GM21576 (cell line): ENCODE data around the gene HOXB2.

Experiments used
- ATAC-seq: cut with Tn5 transposase; IDR thresholded peaks from one replicate; pipeline ENCODE4 v1.9.1; 2021; ENCODE audit warnings: mild to moderate bottlenecking, moderate library complexity; ENCODE audit not compliant: unreplicated experiment

HOXB2 gene

GRCh38 chr17:48579471-48579759 is 34.5 kb upstream of the HOXB2 start:
- ATAC-seq: no peak

DNA sequence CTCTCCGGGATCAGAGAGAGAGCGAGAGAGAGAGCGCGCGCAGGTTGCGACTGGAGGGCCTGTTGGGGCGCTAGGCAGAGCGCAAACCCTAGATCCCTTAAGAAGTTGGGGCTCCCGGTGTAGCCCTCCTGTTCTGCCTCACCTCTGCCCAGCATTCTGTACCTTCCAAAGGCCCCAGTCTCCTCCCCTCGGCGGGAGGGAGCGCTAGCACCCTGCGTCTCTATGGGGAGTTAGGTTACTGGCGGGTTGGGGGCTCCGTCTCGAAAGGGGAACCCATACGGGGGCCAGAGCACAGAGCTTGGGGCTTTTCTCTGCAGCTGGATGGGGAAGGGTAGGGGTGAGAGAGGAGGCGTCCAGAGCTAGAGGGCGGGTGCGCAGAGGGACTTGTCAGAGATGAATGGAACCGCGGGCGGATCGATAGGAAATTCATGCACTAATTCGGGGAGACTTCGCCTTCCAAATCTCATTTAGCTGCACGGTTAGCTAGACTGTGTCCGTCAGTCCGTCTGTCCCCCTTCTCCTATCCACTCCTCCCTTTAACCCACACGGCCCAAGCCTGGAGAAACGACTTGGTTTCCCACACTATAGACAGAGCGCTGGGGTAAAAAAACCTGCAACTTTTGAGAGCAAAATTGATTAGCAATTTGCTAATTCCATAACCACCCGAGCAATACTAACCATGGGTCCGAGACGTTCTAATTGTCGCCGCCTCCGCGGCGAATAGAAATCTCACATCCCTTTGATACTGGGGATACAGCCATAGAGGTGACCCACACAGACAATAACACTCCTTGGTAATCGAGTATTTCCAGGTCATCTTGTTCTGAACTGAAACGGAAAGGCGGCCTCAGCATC is 33.9 kb upstream of the HOXB2 start:
- peak; percentile 11 for ATAC-seq

- ATAC-seq: peak; percentile 49
Measured at GRCh38 chr17:48577946-48578615, 33.2 kb upstream of the HOXB2 start, which contains the start of gene HOXB4. HOXB4 (minus strand) TSS chr17:48578350; CDS start chr17:48578319, 31 bp downstream.

DNA sequence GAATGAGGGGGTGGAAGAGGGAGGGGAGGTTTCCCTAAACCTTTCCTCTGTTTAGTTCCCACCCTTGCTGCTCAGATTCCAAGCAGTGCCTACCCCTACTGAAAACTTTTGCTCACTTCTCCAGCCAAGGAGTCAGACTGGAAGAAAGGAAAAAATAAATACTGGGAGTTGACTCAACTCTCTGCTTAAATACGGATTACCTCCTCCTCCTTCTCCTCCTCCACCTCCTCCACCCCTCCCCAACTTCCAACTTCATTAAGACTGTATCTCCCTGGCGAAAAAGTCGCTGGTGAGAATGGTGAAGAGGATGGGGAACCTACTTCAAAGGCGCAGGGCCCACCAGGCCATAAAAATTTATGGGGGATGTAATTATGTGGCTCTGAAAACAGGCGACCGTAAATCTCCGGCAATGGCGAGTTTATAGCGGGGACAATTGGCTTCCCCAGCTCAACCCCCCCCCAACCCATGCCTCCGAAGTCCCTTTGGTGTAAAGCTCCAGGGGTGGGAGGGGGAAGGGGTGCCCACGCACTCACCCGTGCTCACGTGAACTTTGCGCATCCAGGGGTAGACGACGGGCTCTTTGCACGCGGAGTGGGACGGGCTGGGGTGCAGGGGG is 32.5 kb upstream of the HOXB2 start:
- no peak for ATAC-seq

DNA sequence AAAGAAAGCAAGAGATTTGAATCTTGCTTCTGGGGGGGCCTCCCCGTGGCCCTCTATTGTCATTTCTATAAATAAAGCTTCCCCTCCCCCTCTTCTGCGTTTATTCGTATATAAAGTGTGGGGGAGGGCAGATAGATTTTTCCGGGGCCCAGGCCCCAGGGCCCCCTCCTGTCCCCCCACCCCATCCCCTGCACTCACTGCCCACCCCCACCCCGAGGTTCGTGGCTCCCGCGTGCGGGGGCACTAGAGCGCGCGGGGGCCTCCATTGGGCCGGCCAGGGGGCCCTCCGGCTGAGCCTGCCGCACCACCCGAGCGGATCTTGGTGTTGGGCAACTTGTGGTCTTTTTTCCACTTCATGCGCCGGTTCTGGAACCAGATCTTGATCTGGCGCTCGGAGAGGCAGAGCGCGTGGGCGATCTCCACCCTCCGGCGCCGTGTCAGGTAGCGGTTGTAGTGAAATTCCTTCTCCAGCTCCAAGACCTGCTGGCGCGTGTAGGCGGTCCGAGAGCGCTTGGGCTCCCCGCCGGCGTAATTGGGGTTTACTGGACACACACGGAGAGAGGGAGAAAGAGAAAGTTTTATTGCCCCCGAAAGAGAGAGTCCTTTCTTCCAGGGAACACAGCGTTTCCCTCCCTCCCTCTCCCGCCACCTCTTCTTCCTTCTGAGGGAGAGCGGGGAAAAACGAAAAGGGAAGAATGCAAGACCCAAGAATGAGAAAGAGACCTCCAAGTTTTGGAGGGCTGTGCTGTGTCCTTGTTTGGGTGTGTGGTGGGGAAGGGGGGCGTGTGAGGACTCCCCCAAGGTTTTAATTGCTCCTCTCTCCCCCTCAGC is 31.8 kb upstream of the HOXB2 start:
- no peak for ATAC-seq

- no peak for ATAC-seq
Measured at GRCh38 chr17:48575673-48576478, 31.0 kb upstream of the HOXB2 start.

GRCh38 chr17:48575066-48575582 is 30.2 kb upstream of the HOXB2 start:
- no peak for ATAC-seq

GRCh38 chr17:48574505-48575065 is 29.7 kb upstream of the HOXB2 start:
- ATAC-seq: no peak

GRCh38 chr17:48571826-48572417 is 27.0 kb upstream of the HOXB2 start:
- ATAC-seq: no peak

DNA sequence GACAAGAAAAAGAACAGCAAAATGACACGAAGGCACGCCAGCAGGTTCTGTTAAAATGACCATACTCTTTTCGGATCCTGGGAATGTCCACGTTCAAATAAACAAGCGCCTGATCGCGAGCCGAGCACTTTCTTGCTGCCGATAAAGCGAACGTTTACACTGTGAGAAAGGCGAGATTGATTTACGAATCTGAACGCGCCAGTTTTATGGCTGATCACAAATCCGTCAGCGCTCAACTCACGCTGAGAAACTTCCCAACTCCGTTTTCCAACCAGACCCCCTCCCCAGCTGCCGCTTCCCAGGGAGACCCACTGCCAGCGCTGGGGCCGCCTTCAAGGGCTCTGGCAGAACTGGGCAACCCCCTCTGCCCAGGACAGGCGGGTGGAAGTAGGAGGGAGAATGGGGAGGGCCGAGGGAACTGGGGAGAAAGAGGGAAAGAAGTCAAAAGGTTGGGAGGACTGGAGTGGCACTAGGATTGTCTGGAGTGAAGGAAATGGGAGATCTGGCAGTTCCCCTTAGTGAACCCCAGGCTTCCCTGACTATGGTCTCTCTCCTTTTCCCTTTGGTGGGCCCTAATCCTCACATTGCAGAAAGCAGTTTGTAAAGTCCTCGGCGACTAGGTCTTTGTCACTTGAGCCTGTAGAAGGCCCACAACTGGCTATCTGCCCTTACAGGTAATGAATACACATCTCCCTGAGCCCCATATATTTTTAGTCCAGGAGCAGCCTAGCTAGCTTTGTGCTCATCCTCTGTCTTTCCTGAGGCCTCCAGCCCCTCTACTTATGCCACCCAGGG is 26.3 kb upstream of the HOXB2 start:
- no peak for ATAC-seq

- ATAC-seq: no peak
Measured at GRCh38 chr17:48570325-48571023, 25.6 kb upstream of the HOXB2 start.

DNA sequence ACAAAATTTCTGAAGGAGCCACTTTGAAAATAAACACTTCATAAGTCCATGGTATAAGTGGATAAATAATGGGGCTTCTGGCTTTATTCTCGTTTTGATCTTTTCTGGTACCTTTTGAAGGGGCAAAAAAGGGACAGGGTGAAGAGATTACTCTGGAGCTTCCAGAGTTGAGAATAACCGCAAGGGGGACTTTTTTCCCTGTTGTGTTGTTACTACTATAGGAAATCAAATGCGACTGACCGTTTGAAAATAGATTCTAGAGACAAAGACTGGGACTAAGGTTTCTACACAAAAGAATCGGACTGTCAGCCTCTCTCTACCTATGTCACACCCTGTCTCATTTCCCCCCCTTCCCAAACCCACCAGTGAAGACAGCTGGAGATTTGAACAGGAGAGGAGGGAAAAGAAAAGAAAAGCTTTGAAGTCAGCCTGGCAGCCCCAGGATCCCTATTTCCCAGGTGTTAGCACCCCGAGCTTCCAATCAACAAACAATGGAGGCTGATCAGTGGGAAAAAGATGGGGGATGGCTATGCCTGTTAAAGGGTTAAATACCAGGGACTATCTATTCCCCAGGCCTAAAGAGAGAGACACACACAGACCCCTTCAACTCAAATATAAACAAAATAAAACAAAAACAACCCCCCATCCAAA is 24.9 kb upstream of the HOXB2 start:
- ATAC-seq: no peak

GRCh38 chr17:48569240-48569582 is 24.3 kb upstream of the HOXB2 start:
- ATAC-seq: no peak

DNA sequence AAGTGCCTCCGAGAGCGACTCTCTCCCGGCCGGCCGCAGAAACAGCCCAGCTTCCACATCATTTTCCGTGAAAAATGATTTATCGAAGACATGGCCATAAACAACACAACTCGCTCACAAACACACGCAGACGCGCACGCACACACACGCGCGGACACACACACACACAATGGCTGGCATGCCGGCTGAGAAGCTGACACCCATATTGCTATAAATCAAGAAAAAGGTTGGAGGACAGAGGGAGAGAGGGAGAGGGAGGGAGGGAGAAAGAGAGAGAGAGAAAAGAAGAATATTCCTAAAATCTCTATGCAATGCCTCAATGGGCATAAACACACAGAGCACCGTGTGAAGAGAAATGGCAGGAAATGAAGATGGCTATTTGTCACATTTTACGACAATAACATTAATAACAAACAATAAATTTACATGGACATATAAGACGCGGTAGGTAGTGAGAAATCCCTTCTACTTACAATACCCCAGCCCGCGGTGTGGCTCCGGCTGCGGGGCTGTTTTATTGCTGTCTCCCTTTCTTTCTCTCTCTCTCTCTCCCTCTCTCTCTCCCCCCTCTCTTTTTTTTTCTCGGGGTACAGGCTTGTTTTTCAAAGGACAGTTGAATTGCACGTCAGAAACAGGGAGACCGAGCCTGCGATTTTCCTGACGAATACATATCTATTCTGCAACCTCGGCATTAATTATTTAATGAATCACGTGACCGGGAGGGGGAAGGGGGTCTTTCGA is 23.8 kb upstream of the HOXB2 start:
- no peak for ATAC-seq

GRCh38 chr17:48567646-48568354 is 22.9 kb upstream of the HOXB2 start:
- ATAC-seq: no peak

DNA sequence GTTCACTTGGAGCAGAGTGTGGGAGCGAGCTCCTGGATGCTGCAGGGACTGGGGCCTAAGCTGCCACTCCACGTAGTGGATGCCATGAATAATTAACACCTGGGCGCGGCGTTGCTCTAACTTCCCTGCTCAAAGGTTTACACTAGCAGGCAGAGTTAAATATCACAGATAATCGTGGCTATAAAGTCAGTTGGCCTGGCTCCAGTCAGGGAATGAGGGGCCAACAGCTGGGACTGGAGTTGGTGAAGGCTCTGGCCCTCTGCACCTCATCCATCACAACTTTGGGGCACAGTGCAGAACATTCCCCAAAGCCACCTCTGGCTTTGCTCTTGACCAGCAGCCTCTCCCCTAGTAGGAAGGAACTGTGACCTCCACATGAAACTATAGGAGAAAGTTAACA is 22.3 kb upstream of the HOXB2 start:
- no peak for ATAC-seq
